ENCODE measurements around the gene ACTR2.
"Not testable (repeated sequence)": the region's sequence is repeated elsewhere in the genome, so short reads cannot be mapped to it uniquely, and the experiment has no call there.

Gene ACTR2

DNA sequence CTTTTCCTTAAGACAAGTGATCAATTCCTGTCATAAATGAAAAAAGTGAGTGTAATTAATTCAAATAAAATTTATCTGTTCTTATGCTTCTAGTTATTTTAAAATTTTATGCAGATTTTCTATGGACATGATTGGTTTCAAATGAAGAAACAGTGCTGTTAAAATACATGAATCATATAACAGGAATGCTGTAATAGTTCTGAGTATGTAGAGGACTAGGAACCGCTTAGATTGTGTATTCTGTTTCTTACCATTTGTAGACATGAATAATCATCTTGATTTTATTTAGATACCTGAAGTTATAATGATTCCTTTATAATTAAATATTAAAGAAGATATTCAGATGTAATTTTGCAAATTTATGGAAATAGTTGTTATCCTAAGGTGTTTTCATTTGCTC, 3.5 kb downstream of the ACTR2 start:
- DNase-seq, result no peak

DNA sequence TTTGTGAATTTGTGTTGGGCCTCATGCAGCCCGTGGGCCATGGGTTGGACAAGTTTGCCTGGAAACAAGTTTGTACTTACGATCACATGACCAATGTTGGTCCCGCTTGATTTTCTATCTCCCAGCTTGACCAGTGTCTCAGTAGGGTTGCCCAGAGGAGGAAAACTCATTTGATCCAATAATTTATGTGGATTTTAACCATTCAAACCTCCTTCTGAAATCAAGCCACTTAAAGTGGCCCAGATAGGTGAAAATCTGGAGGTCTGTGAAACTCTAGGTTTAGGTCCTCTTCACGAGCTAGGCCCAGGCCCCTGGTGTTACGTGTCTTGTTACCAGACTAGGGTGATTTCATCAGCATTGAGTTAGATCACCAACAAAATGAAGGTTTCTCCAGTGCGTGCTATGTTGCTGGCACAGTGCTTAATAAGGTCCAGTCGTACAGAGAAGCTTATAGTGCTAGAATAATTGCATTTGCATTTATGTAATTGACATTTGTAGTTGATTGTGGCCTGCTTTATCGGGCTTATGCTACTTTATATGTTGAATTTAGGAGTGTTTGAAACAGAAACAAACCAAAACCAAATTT, 4.4 kb downstream of the ACTR2 start:
- no peak for DNase-seq

- DNase-seq, result no peak
These were observed 5.0 kb downstream of the ACTR2 start for GRCh38 chr2:65232636-65233035.

DNA sequence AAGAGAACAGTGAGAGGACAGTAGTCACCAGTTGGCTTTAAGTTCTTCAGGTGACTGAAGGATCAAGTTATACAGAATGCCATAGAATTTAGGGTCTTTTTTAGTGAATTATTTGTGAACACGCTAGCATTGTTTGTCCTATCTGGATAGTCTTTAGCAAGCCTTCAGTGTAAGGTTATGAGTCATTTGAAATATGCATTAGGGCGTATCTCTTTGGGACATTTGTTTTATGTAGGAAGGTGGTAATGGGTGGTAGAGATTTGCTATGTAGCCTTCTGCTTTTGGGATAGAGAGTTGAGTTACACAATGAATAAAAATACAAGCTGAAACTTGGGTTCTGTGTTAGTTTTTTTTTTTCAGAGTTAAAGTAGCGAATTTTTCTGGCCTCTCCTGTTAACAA, 13.0 kb downstream of the ACTR2 start:
- DNase-seq, result no peak

DNA sequence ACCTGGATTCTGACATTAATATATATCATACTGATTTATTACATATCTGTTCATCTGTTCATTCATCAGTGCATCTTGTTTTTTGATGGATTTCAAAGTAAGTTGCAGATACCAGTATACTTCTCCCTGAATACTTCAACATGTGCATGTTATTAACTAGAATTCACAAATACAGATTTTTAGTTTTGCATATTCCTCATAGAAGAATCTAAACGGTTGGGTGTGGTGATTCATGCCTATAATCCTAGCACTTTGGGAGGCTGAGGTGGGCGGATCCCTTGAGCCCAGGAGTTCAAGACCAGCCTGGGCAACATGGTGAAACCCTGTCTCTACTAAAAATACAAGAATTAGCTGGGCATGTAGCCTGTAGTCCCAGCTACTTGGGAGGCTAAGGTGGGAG, 16.8 kb downstream of the ACTR2 start:
- DNase-seq, result not testable (repeated sequence)

GRCh38 chr2:65252640-65253039, 25.0 kb downstream of the ACTR2 start:
- DNase-seq, result no peak

DNA sequence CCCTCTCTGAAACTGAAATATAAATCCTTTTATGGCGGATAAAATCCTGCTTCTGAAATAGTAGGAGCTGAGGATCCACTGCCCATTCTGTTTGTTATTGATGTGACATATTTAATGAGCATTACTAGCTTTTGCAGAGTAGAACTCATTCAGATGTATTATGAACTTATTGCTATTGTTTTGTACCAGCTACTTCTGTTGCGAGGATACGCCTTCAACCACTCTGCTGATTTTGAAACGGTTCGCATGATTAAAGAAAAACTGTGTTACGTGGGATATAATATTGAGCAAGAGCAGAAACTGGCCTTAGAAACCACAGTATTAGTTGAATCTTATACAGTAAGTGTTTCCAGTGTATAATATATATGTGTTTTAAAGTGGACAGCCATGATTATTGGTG, 27.7 kb downstream of the ACTR2 start:
- DNase-seq, result no peak

DNA sequence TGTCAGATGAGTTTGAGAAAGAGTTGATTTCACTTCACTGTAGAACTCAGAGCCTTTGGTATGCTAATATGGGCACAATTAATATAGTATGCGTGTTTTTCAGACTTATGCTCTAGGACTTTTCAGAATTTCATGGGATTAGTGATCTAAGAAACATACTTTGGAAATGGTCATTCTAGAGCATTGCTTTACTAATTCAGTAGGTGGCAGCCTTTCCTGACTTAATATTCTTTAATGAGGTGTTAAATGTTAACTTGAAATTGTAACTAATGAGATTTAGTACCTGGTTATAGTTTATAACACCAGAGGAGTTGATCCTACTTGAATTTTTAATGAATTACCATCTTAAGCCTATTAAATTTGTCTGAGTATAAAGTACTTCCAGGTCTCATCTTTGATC, 28.4 kb downstream of the ACTR2 start:
- DNase-seq, result no peak

DNA sequence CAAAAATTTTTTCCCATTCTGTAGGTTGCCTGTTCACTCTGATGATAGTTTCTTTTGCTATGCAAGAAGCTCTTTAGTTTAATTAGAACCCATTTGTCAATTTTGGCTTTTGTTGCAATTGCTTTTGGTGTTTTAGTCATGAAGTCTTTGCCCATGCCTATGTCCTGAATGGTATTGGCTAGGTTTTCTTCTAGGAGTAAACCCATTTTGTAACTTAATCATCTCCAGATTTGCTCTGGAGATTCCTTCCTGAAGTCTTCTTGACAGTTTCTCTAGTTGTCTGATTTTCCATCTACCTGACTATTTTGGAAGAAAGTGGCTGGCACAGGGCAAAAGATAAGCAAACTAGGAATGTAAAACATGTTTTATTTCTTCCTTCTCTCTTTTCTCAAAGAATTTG, 30.2 kb downstream of the ACTR2 start:
- not testable (repeated sequence) for DNase-seq

DNA sequence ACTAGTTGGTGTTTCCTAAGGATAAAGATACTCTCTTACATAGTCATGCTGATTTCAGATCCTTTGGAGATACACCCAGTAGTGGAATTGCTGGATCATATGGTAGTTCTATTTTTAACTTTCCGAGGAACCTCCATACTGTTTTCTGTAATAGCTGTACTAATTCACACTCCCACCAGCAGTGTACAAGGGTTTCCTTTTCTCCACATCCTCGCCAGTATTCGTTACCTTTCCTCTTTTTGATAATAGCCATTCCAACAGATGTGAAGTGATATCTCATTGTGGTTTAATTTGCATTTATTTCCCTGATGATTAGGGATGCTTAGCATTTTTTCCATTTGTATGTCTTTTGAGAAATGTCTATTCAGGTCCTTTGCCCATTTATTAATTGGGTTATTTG, 34.0 kb downstream of the ACTR2 start:
- DNase-seq, result no peak

GRCh38 chr2:65263262-65263661, 35.6 kb downstream of the ACTR2 start:
- no peak for DNase-seq

GRCh38 chr2:65263986-65264385, 36.4 kb downstream of the ACTR2 start:
- DNase-seq, result no peak

DNA sequence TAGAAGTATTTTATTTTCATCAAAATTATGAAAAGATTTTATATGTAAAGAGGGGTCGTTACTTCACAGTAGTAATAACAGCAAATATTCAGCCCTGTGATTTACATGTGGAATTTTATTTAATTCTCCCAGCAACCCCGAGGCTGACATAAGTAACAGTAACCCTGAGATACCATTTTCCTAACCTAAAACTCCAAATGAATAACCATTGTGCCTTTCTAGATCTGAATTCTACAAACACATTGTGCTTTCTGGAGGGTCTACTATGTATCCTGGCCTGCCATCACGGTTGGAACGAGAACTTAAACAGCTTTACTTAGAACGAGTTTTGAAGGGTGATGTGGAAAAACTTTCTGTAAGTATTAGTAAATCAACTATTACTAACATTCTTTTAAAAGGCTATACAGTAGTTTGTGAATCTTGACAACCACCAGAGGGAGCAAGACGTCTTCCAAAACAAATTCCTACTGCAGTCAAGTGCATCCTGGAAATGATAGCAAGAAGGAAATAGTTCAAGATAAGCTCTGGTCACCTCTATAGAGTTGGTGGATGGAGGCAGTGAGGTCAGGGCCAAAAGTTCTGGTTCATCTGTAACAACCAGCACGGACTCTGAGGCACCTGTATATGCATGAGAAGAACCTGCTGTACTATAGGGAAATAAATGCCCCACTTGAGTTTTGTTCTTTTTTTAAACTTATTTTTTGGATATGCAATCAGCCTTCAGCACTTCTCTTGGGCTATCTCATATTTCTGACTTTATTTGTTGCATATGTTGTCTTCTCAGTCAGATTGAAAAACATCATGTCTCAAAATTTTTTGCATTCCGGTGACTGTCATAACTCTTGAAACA, 37.4 kb downstream of the ACTR2 start:
- DNase-seq, result peak; percentile 51 to 91 (median 77)

- DNase-seq, result no peak
These were observed 38.0 kb downstream of the ACTR2 start for GRCh38 chr2:65265671-65266045.

DNA sequence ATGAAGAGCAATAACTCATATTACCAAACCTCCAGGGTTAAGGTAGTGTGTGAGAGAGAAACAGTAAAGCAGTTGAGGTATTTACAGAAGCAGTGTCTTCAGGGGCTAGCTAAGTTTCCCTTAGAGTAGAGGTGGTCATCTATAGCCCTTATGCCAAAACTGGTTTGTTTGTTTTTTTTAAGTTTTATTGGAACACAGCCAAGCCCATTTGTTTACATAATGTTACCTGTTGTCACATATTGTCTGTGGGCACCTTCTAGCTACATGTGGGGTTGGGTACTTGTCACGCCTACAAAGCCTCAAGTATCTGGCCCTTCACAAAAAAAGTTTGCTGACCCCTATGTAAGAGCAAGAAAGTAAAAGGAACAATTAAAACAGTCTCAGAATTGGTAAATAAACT, 39.4 kb downstream of the ACTR2 start:
- DNase-seq, result peak in 1 of 3 experiments; percentile 21

DNA sequence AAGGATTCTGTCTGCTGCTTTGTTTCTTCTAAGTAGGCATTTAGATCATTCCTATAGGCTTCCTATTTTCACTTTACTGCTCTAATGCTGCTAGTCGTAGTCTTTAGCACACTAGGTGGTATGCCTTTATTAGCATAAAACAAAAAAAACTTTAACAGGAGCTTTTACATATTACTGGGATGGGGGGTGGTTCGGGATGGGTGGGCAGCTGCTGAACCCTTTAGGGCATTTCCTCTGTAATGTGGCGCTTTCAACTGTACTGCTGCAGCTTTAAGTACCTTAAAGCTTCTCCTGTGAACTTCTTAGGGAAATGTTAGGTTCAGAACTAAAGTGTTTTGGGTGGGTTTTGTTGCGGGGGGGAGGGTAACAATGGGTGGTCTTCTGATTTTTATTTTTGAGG, 41.3 kb downstream of the ACTR2 start:
- no peak for DNase-seq

GRCh38 chr2:65273344-65273743, 45.7 kb downstream of the ACTR2 start:
- DNase-seq, result no peak

GRCh38 chr2:65275141-65275915, 47.7 kb downstream of the ACTR2 start:
- DNase-seq, result no peak

DNA sequence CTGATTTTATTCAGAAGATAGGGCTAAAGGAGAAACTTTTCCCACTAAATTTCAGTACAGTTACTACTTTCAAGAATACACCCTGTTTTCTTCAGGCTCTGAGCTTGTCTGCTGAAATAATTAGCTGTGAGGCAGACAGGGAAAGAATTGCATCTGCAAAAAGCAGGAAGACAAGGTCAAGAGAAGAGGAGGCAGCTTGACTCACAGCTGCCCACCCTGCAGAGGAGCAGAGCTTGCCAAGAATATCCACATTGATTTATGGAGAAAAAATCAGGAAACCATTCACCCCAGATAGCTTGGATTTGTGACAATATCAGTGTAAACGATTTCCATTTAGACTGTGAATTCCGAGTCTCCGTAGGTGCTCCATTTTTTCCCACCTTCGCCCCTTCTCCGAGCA, 49.0 kb downstream of the ACTR2 start:
- DNase-seq, result no peak

DNA sequence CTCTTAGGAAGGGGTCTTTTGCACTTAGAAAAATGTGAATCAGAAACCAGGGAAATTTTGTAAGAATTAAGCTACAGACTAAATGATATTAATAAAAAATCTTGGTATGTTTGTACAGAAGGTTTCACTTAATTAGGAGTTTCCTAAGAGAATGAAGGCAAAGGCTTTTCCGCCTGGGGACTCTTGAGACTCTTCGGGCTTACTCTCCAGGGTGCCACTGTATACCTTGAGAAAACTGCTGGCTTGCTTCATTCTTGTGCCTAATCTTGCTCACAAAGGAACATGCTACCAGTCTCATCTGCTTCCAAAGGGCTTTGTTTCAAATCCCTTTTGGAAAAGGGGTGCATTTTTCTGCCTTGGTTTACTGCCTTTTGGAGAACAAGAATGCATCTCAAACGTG, 49.5 kb downstream of the ACTR2 start:
- no peak for DNase-seq

DNA sequence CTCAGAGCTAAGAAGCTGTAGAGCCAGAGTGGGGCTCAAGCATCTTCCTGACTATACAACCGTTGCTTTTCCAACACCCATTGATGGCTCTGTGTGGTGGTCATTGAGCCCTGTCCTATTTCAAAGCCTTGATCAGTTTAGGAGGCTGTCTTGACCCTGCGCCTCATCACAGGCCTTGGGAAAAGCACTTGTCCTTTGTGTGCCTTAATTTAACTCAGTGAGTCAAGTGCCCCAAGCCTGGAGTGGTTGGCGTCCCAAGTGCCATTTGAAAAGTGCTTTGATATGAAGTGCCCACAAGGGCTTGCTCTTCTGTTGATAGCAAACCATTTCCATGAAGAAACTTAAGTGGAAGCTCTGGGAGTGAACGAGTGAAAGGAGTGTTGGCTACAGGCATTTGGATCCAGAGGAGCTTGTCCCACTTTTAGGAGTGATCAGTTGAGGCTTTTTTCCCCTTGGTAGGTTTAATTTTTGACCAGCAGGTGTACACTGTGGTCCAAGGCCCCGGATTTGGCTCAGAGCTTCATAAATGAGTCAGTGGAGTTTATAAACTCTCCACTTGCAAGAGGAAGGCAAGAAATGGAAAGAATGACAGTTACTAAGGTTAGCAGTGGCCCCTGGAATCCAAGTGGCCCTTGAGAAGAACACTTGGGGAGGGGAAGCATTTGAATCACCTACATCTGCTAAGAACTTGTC, 50.3 kb downstream of the ACTR2 start:
- DNase-seq, result peak in 1 of 3 experiments; percentile 100

- DNase-seq, result no peak
These were observed 50.9 kb downstream of the ACTR2 start for GRCh38 chr2:65278531-65278981.

- DNase-seq, result no peak
These were observed 52.1 kb downstream of the ACTR2 start for GRCh38 chr2:65279756-65280155.
